Measurements from ENCODE around the gene CGNL1.

Gene CGNL1

GRCh38 chr15:57348081-57348480, 28.2 kb upstream of the CGNL1 start:
- DNase-seq (ENCODE audit: low read depth in 4 of 4, low spot score in 1 of 4): no peak

- DNase-seq (ENCODE audit: low read depth in 4 of 4, low spot score in 1 of 4): no peak
These were observed 23.6 kb upstream of the CGNL1 start for GRCh38 chr15:57352535-57353316.

GRCh38 chr15:57353317-57353804, 22.9 kb upstream of the CGNL1 start:
- DNase-seq (ENCODE audit: low read depth in 4 of 4, low spot score in 1 of 4): no peak

- DNase-seq (ENCODE audit: low read depth in 4 of 4, low spot score in 1 of 4): no peak
These were observed 21.7 kb upstream of the CGNL1 start for GRCh38 chr15:57354436-57355123.

GRCh38 chr15:57355259-57355658, 21.0 kb upstream of the CGNL1 start:
- DNase-seq (ENCODE audit: low read depth in 4 of 4, low spot score in 1 of 4): no peak

- no peak for DNase-seq (ENCODE audit: low read depth in 4 of 4, low spot score in 1 of 4)
These were observed 20.1 kb upstream of the CGNL1 start for GRCh38 chr15:57356178-57356577.

GRCh38 chr15:57356636-57357035, 19.7 kb upstream of the CGNL1 start:
- DNase-seq (ENCODE audit: low read depth in 4 of 4, low spot score in 1 of 4): no peak

GRCh38 chr15:57357799-57358198, 18.5 kb upstream of the CGNL1 start:
- DNase-seq (ENCODE audit: low read depth in 4 of 4, low spot score in 1 of 4): no peak

- no peak for DNase-seq (ENCODE audit: low read depth in 4 of 4, low spot score in 1 of 4)
These were observed 17.7 kb upstream of the CGNL1 start for GRCh38 chr15:57358571-57358970.

- no peak for DNase-seq (ENCODE audit: low read depth in 4 of 4, low spot score in 1 of 4)
These were observed 12.6 kb upstream of the CGNL1 start for GRCh38 chr15:57363661-57364060.

- DNase-seq (ENCODE audit: low read depth in 4 of 4, low spot score in 1 of 4): no peak
These were observed 11.9 kb upstream of the CGNL1 start for GRCh38 chr15:57364282-57365007.

GRCh38 chr15:57367556-57367955, 8.7 kb upstream of the CGNL1 start:
- no peak for DNase-seq (ENCODE audit: low read depth in 4 of 4, low spot score in 1 of 4)

- no peak for DNase-seq (ENCODE audit: low read depth in 4 of 4, low spot score in 1 of 4)
These were observed 5.4 kb upstream of the CGNL1 start for GRCh38 chr15:57370929-57371328.

- DNase-seq (ENCODE audit: low read depth in 4 of 4, low spot score in 1 of 4): no peak
These were observed 2.9 kb upstream of the CGNL1 start for GRCh38 chr15:57373251-57373881.

- no peak for DNase-seq (ENCODE audit: low read depth in 4 of 4, low spot score in 1 of 4)
These were observed 2.4 kb upstream of the CGNL1 start for GRCh38 chr15:57373882-57374276.

- DNase-seq (ENCODE audit: low read depth in 4 of 4, low spot score in 1 of 4): no peak
These were observed 582 bp downstream of the CGNL1 start for GRCh38 chr15:57376696-57377477.

- no peak for DNase-seq (ENCODE audit: low read depth in 4 of 4, low spot score in 1 of 4)
These were observed 1.2 kb downstream of the CGNL1 start for GRCh38 chr15:57377478-57377847.

GRCh38 chr15:57379487-57379886, 3.2 kb downstream of the CGNL1 start:
- no peak for DNase-seq (ENCODE audit: low read depth in 4 of 4, low spot score in 1 of 4)

GRCh38 chr15:57380854-57381253, 4.5 kb downstream of the CGNL1 start:
- DNase-seq (ENCODE audit: low read depth in 4 of 4, low spot score in 1 of 4): no peak

GRCh38 chr15:57382215-57382614, 5.9 kb downstream of the CGNL1 start:
- no peak for DNase-seq (ENCODE audit: low read depth in 4 of 4, low spot score in 1 of 4)

- no peak for DNase-seq (ENCODE audit: low read depth in 4 of 4, low spot score in 1 of 4)
These were observed 6.7 kb downstream of the CGNL1 start for GRCh38 chr15:57382969-57383368.
